Thoracic aorta (tissue), 2 donors: Measurements from ENCODE around the gene TMEM63A. TPM values are rescaled to one million over a fixed set of nuclear protein-coding genes. Genes with fewer than 3 reads are reported as not detected.

ENCODE experiments used
- ATAC-seq: fragments of 150-250 bp; one replicate; pipeline ENCODE4 v1.8.0; 2017; ENCODE audit warnings: low read depth; ENCODE audit not compliant: insufficient number of reproducible peaks, low FRiP score
- DNase-seq: peaks from one replicate; pipeline ENCODE4 v3.0.0-alpha.2; 2020; ENCODE audit warnings: low spot score
- H3K27ac ChIP-seq, 2 donors: fragments of 200-600 bp; sonication (generic); 1 replicate in 1 of 2; 2 replicates in 1 of 2; pipeline ENCODE4 v1.5.1; 2016; ENCODE audit warnings: mild to moderate bottlenecking in 2 of 2, moderate library complexity in 2 of 2
- H3K27me3 ChIP-seq: fragments of 200-600 bp; sonication (generic); replicated peaks from 2 replicates; pipeline ENCODE4 v1.6.0; 2016; ENCODE audit warnings: mild to moderate bottlenecking; ENCODE audit not compliant: insufficient read depth
- H3K36me3 ChIP-seq: fragments of 200-600 bp; sonication (generic); one replicate; pipeline ENCODE4 v1.5.1; 2016
- H3K4me1 ChIP-seq, 2 donors: fragments of 200-600 bp; sonication (generic); 1 replicate in 1 of 2; 2 replicates in 1 of 2; pipeline versions ENCODE4 v1.5.1 to v1.6.0; 2016; ENCODE audit warnings: low read depth in 2 of 2, mild to moderate bottlenecking in 1 of 2; ENCODE audit not compliant: control insufficient read depth in 1 of 2
- H3K4me3 ChIP-seq: fragments of 200-600 bp; sonication (generic); 2 replicates; pipeline ENCODE4 v1.5.1; 2016; ENCODE audit warnings: mild to moderate bottlenecking
- H3K9me3 ChIP-seq: fragments of 200-600 bp; sonication (generic); 2 replicates; pipeline ENCODE4 v1.5.1; 2016
- CTCF ChIP-seq: fragments of 200-600 bp; sonication (generic); IDR thresholded peaks from one replicate; pipeline ENCODE4 v1.5.1; 2019; ENCODE audit warnings: antibody characterized with exemption
- total RNA-seq, 2 donors: library from RNA; depleted of rRNA; stranded (reverse); fragments of >200 nt; gene quantifications; one replicate each; pipeline versions ENCODE4 v1.1.0 to v1.2.3, GENCODE V29; 2016

The TMEM63A gene
- total RNA-seq, 2 donors from 2014 or later: 75.1 to 105 TPM

GRCh38 chr1:225914947-225915346 lies 32.8 kb upstream of the TMEM63A start:
- Histone ChIP-seq H3K36me3 (peaks cover 4% of the 10 kb centered on the region), H3K4me1 (peaks cover 4 to 17% of the 10 kb centered on the region in 2 donors), H3K9me3 (no peaks in the 10 kb centered on the region), H3K27me3 (no peaks in the 10 kb centered on the region), H3K27ac (no peak overlapping the region), H3K4me3 (no peak overlapping the region)
- DNase-seq (no peak), ATAC-seq (no peak)
- TF ChIP-seq CTCF: no peak

GRCh38 chr1:225914391-225914790 lies 32.2 kb upstream of the TMEM63A start:
- no peaks in the 10 kb centered on the region for H3K27me3 ChIP-seq
- H3K36me3 ChIP-seq: peaks cover 4% of the 10 kb centered on the region
- peaks cover under 1 to 12% of the 10 kb centered on the region in 2 donors for H3K4me1 ChIP-seq
- ATAC-seq: no peak
- DNase-seq: no peak
- no peak overlapping the region for H3K4me3 ChIP-seq
- TF ChIP-seq CTCF: no peak
- no peak overlapping the region for H3K27ac ChIP-seq
- no peaks in the 10 kb centered on the region for H3K9me3 ChIP-seq

GRCh38 chr1:225911191-225912130 lies 29.3 kb upstream of the TMEM63A start:
- Histone ChIP-seq H3K9me3 (no peaks in the 10 kb centered on the region), H3K4me1 (peaks cover 0 to 10% of the 10 kb centered on the region in 2 donors), H3K27ac (no peak overlapping the region), H3K27me3 (no peaks in the 10 kb centered on the region), H3K36me3 (no peaks in the 10 kb centered on the region), H3K4me3 (peak overlapping the region; percentile 2)
- ATAC-seq (peak; percentile 91), DNase-seq (no peak)
- TF ChIP-seq CTCF: peak; percentile 97

GRCh38 chr1:225909477-225909876 lies 27.3 kb upstream of the TMEM63A start:
- no peak for DNase-seq
- no peak for TF ChIP-seq CTCF

GRCh38 chr1:225908773-225909172 lies 26.6 kb upstream of the TMEM63A start:
- peaks cover 0 to 10% of the 10 kb centered on the region in 2 donors for H3K4me1 ChIP-seq
- H3K27ac ChIP-seq: no peak overlapping the region
- TF ChIP-seq CTCF: no peak
- no peak overlapping the region for H3K4me3 ChIP-seq
- ATAC-seq (no peak), DNase-seq (no peak)
- H3K36me3 ChIP-seq: no peaks in the 10 kb centered on the region
- H3K9me3 ChIP-seq: no peaks in the 10 kb centered on the region
- no peaks in the 10 kb centered on the region for H3K27me3 ChIP-seq

More at GRCh38 chr1:225909477-225909876, 27.3 kb upstream of the TMEM63A start:
- ATAC-seq: no peak
- no peaks in the 10 kb centered on the region for H3K27me3 ChIP-seq
- H3K9me3 ChIP-seq: no peaks in the 10 kb centered on the region
- peaks cover 0 to 10% of the 10 kb centered on the region in 2 donors for H3K4me1 ChIP-seq
- H3K36me3 ChIP-seq: no peaks in the 10 kb centered on the region
- H3K4me3 ChIP-seq: no peak overlapping the region
- no peak overlapping the region for H3K27ac ChIP-seq
